B cell (primary cell): ENCODE data around the gene CDX1.

Experiments
- EZH2 ChIP-seq: IDR thresholded peaks from 2 replicates; pipeline ENCODE4 v1.6.1; 2012; ENCODE audit warnings: borderline replicate concordance, low read depth, mild to moderate bottlenecking, moderate library complexity, low read length; ENCODE audit not compliant: insufficient read depth, poor library complexity, severe bottlenecking
- TF ChIP-seq, protein P1 (sequence below): fragments of 200-600 bp; IDR thresholded peaks from one replicate; pipeline ENCODE4 v1.8.0; 2022; ENCODE audit warnings: antibody characterized with exemption, mild to moderate bottlenecking

- TF ChIP-seq, protein P1, sequence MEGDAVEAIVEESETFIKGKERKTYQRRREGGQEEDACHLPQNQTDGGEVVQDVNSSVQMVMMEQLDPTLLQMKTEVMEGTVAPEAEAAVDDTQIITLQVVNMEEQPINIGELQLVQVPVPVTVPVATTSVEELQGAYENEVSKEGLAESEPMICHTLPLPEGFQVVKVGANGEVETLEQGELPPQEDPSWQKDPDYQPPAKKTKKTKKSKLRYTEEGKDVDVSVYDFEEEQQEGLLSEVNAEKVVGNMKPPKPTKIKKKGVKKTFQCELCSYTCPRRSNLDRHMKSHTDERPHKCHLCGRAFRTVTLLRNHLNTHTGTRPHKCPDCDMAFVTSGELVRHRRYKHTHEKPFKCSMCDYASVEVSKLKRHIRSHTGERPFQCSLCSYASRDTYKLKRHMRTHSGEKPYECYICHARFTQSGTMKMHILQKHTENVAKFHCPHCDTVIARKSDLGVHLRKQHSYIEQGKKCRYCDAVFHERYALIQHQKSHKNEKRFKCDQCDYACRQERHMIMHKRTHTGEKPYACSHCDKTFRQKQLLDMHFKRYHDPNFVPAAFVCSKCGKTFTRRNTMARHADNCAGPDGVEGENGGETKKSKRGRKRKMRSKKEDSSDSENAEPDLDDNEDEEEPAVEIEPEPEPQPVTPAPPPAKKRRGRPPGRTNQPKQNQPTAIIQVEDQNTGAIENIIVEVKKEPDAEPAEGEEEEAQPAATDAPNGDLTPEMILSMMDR = no peak
- TF ChIP-seq EZH2 = no peak
These were observed 30.8 kb upstream of the CDX1 start for GRCh38 chr5:150135557-150136304.
